Measurements from ENCODE around the gene PPM1A.

DNA sequence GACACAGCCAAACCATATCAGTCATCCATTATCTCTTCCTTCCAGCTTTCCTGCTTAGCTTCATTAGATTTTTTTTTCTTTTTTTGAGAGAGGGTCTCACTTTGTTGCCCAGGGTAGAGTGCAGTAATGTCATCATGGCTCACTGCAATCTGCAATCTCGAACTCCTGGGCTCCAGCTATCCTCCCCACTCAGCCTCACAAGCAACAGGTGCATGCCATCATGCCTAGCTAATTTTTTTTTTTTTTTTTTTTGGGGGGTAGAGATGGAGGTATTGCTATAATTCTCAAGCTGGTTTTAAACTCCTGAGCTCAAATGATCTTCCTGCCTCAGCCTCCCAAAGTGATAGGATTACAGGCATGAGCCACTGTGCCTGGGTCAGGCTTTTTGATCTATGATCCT is 38.3 kb upstream of the PPM1A start:
- TF ChIP-seq POLR2A (IDR thresholded peaks at IDR 0.05; ENCODE audit: low read depth, low read length) (no peak), POLR2AphosphoS5 (IDR thresholded peaks at IDR 0.05; ENCODE audit: low read depth, low read length) (no peak), TAF1 (IDR thresholded peaks at IDR 0.05; ENCODE audit: borderline replicate concordance, low read depth, low read length) (no peak)
